Kidney epithelial cell (primary cell): ENCODE measurements around the gene LIAS. TPM values are rescaled to one million over a fixed set of nuclear protein-coding genes. Genes with fewer than 3 reads are reported as not detected.
"Not testable (repeated sequence)": the region's sequence is repeated elsewhere in the genome, so short reads cannot be mapped to it uniquely, and the experiment has no call there.

Experiments used
- DNase-seq: peaks from one replicate; pipeline ENCODE4 v3.0.0-alpha.2; 2010; ENCODE audit warnings: low read depth
- H3K27me3 ChIP-seq: 2 replicates; pipeline ENCODE4 v1.6.0; 2011; ENCODE audit warnings: low read length; ENCODE audit not compliant: control insufficient read depth, insufficient read depth
- H3K36me3 ChIP-seq: 2 replicates; pipeline ENCODE4 v1.5.1; 2011; ENCODE audit warnings: low read length; ENCODE audit not compliant: control insufficient read depth, insufficient read depth
- H3K4me3 ChIP-seq: 2 replicates; pipeline ENCODE4 v1.5.1; 2011; ENCODE audit warnings: low read depth, mild to moderate bottlenecking, control low read depth, low read length
- total RNA-seq: library from RNA; depleted of rRNA; stranded (reverse); fragments of >200 nt; gene quantifications from 2 replicates; pipeline ENCODE4 v1.2.3, GENCODE V29; 2015
- TF ChIP-seq, protein P1 (sequence below): IDR thresholded peaks from 2 replicates; pipeline ENCODE4 v1.5.1; 2011; ENCODE audit warnings: mild to moderate bottlenecking, moderate library complexity, low read length, control low read depth, inconsistent platforms; ENCODE audit not compliant: insufficient read depth, poor library complexity, severe bottlenecking

The LIAS gene
- total RNA-seq = 15.4 and 18.1 TPM in 2 replicates

GRCh38 chr4:39458505-39459300 lies at the start of gene LIAS, which contains the start of gene RPL9:
Gene LIAS (plus strand): TSS chr4:39459056. CDS start chr4:39459118, 62 bp downstream.
Gene RPL9 (minus strand): TSS chr4:39458922. CDS start chr4:39458439, 483 bp downstream.
- TF ChIP-seq, protein P1, sequence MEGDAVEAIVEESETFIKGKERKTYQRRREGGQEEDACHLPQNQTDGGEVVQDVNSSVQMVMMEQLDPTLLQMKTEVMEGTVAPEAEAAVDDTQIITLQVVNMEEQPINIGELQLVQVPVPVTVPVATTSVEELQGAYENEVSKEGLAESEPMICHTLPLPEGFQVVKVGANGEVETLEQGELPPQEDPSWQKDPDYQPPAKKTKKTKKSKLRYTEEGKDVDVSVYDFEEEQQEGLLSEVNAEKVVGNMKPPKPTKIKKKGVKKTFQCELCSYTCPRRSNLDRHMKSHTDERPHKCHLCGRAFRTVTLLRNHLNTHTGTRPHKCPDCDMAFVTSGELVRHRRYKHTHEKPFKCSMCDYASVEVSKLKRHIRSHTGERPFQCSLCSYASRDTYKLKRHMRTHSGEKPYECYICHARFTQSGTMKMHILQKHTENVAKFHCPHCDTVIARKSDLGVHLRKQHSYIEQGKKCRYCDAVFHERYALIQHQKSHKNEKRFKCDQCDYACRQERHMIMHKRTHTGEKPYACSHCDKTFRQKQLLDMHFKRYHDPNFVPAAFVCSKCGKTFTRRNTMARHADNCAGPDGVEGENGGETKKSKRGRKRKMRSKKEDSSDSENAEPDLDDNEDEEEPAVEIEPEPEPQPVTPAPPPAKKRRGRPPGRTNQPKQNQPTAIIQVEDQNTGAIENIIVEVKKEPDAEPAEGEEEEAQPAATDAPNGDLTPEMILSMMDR = no peak
- H3K4me3 ChIP-seq = peak within 1 kb of the TSS; percentile 74
- peak; percentile 95 for DNase-seq
- peaks cover 1% of the 10 kb centered on the region for H3K36me3 ChIP-seq
- H3K27me3 ChIP-seq = no peaks in the 10 kb centered on the region

GRCh38 chr4:39410415-39410814 lies 48.4 kb upstream of the LIAS start:
- TF ChIP-seq, protein P1 = no peak
- no peak overlapping the region for H3K4me3 ChIP-seq
- no peaks in the 10 kb centered on the region for H3K27me3 ChIP-seq
- no peak for DNase-seq
- H3K36me3 ChIP-seq = no peaks in the 10 kb centered on the region

DNA sequence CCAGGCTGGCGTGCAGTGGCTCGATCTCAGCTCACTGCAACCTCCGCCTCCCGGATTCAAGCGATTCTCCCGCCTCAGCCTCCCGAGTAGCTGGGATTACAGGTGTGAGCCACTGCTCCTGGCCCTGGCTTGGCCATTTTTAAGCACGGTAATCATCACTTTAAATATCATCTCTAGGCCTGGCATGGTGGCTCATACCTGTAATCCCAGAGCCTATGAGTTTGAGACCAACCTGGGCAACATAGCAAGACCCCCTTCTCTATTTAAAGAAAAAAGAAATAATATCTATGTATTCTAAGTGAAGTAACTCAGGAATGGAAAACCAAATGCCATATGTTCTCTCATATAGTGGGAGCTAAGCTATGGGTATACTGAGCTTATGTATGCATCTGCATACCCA lies 47.3 kb upstream of the LIAS start:
- H3K4me3 ChIP-seq, DNase-seq, H3K36me3 ChIP-seq, H3K27me3 ChIP-seq: not testable (repeated sequence)

DNA sequence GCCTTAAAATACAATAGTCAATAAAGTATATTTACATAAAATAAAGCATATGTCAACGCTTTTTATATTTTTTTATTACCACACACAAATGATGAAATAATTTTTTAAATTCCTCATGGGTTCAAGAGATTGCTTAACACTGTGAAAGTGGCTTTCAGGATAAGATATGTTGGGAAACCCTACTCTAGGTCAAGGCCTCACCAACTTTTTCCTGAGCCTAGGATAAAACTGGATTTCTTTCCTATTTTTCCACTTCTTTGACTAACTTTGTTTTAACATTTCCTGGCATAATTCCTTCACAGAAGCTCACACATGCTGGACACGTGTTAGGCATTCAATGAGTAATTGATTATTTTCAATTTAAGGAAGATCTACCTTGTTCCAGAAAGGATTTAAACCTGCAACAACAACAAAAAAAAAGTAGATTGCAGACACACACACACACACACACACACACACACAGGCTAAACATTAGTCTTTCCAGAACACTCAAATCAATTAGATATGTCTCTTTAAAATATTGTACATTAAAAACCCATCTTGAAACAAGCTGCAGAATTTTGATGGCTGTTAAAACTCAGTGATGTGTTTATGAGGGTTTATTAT lies 43.1 kb upstream of the LIAS start:
- no peak overlapping the region for H3K4me3 ChIP-seq
- TF ChIP-seq, protein P1 = no peak
- DNase-seq = no peak
- H3K36me3 ChIP-seq = no peaks in the 10 kb centered on the region
- no peaks in the 10 kb centered on the region for H3K27me3 ChIP-seq

DNA sequence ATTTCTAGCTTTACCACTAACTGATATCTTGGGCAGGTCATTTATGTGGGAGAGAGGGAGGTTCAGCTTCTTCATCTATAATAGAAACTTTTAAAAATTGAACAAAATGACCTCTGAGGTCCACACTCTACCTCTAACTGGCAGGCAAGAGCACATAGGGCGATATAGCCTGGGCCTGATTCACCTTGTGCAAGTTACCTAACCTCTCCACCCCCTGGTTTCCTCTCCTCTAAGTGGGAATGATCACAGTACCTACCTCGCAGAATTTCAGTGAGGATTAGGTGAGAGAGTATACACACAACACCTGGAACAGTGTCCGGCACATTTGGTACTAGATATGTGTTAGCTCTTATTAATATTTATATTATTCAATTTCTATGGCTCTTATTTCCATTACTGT lies 36.6 kb upstream of the LIAS start:
- H3K36me3 ChIP-seq = no peaks in the 10 kb centered on the region
- TF ChIP-seq, protein P1 = no peak
- DNase-seq = no peak
- no peaks in the 10 kb centered on the region for H3K27me3 ChIP-seq
- no peak overlapping the region for H3K4me3 ChIP-seq

- DNase-seq, H3K36me3 ChIP-seq, H3K27me3 ChIP-seq, H3K4me3 ChIP-seq: not testable (repeated sequence)
Observed at GRCh38 chr4:39425297-39425696, 33.6 kb upstream of the LIAS start.
